22Rv1 (cell line): ENCODE data around the gene SLC4A9.

Experiments
- CTCF ChIP-seq: fragments of 450-650 bp; IDR thresholded peaks from 2 replicates; pipeline ENCODE4 v1.5.1; 2017; ENCODE audit warnings: mild to moderate bottlenecking
- ZFX ChIP-seq: fragments of 450-650 bp; IDR thresholded peaks from 2 replicates; pipeline ENCODE4 v1.6.1; 2017; ENCODE audit warnings: antibody characterized with exemption, borderline replicate concordance

GRCh38 chr5:140360101-140360500 lies at the start of gene SLC4A9:
- TF ChIP-seq CTCF, result no peak
- TF ChIP-seq ZFX, result no peak
